ENCODE measurements around the gene CSGALNACT2. TPM values are rescaled to one million over a fixed set of nuclear protein-coding genes. Genes with fewer than 3 reads are reported as not detected.

Gene CSGALNACT2
- total and polyA plus RNA-seq, 10 of the 15 experiments (the other 5 are each of a cell fraction or from before 2014, with no cell fraction given): 2.5 to 12.6 (median 8.7) TPM

GRCh38 chr10:43106256-43107091, 31.8 kb upstream of the CSGALNACT2 start (continued):
- TF ChIP-seq RAD51 (IDR thresholded peaks at IDR 0.05) (no peak), MYB (IDR thresholded peaks at IDR 0.05; ENCODE audit: borderline replicate concordance, low read depth, low read length) (no peak), IRF5 (IDR thresholded peaks at IDR 0.05; ENCODE audit: borderline replicate concordance) (no peak), SPI1 (IDR thresholded peaks at IDR 0.05; ENCODE audit: borderline replicate concordance, insufficient read depth, low read depth, low read length) (no peak), NR2C2 (IDR thresholded peaks at IDR 0.05; ENCODE audit: borderline replicate concordance, control insufficient read depth, insufficient read length, low read depth) (no peak), EP300 (IDR thresholded peaks at IDR 0.05; ENCODE audit: borderline replicate concordance in 1 of 2, control insufficient read depth in 1 of 2, low read depth in 2 of 2, low read length in 2 of 2) (no peak), PAX8 (IDR thresholded peaks at IDR 0.05) (no peak), TAF1 (IDR thresholded peaks at IDR 0.05; ENCODE audit: borderline replicate concordance, low read depth, low read length) (no peak)
- TF ChIP-seq, protein P1, sequence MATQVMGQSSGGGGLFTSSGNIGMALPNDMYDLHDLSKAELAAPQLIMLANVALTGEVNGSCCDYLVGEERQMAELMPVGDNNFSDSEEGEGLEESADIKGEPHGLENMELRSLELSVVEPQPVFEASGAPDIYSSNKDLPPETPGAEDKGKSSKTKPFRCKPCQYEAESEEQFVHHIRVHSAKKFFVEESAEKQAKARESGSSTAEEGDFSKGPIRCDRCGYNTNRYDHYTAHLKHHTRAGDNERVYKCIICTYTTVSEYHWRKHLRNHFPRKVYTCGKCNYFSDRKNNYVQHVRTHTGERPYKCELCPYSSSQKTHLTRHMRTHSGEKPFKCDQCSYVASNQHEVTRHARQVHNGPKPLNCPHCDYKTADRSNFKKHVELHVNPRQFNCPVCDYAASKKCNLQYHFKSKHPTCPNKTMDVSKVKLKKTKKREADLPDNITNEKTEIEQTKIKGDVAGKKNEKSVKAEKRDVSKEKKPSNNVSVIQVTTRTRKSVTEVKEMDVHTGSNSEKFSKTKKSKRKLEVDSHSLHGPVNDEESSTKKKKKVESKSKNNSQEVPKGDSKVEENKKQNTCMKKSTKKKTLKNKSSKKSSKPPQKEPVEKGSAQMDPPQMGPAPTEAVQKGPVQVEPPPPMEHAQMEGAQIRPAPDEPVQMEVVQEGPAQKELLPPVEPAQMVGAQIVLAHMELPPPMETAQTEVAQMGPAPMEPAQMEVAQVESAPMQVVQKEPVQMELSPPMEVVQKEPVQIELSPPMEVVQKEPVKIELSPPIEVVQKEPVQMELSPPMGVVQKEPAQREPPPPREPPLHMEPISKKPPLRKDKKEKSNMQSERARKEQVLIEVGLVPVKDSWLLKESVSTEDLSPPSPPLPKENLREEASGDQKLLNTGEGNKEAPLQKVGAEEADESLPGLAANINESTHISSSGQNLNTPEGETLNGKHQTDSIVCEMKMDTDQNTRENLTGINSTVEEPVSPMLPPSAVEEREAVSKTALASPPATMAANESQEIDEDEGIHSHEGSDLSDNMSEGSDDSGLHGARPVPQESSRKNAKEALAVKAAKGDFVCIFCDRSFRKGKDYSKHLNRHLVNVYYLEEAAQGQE (IDR thresholded peaks at IDR 0.05; ENCODE audit: low read depth, low read length): no peak
- TF ChIP-seq, protein P2, sequence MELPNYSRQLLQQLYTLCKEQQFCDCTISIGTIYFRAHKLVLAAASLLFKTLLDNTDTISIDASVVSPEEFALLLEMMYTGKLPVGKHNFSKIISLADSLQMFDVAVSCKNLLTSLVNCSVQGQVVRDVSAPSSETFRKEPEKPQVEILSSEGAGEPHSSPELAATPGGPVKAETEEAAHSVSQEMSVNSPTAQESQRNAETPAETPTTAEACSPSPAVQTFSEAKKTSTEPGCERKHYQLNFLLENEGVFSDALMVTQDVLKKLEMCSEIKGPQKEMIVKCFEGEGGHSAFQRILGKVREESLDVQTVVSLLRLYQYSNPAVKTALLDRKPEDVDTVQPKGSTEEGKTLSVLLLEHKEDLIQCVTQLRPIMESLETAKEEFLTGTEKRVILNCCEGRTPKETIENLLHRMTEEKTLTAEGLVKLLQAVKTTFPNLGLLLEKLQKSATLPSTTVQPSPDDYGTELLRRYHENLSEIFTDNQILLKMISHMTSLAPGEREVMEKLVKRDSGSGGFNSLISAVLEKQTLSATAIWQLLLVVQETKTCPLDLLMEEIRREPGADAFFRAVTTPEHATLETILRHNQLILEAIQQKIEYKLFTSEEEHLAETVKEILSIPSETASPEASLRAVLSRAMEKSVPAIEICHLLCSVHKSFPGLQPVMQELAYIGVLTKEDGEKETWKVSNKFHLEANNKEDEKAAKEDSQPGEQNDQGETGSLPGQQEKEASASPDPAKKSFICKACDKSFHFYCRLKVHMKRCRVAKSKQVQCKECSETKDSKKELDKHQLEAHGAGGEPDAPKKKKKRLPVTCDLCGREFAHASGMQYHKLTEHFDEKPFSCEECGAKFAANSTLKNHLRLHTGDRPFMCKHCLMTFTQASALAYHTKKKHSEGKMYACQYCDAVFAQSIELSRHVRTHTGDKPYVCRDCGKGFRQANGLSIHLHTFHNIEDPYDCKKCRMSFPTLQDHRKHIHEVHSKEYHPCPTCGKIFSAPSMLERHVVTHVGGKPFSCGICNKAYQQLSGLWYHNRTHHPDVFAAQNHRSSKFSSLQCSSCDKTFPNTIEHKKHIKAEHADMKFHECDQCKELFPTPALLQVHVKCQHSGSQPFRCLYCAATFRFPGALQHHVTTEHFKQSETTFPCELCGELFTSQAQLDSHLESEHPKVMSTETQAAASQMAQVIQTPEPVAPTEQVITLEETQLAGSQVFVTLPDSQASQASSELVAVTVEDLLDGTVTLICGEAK (IDR thresholded peaks at IDR 0.05; ENCODE audit: borderline replicate concordance): no peak
